ENCODE results near the gene ARHGAP31.

DNA sequence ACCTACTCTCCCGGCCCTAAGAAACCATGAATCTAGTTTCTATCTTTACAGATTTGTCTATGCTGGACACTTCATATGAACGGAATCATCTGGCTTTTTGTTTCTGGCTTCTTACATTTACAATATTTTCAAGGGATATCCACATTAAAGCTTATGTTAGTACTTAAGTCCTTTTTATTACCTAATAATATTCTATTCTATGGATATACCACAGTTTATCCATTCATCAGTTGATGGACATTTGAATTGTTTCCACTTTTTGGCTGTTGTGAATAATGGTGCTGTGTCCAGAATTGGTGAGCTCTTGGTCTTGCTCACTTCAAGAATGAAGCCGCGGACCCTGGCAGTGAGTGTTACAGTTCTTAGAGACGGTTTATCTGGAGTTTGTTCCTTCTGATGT lies 42.6 kb downstream of the ARHGAP31 start:
- TF ChIP-seq RARB (CRISPR knock-in tag; IDR thresholded peaks at IDR 0.05) (no peak), OSR1 (CRISPR knock-in tag; IDR thresholded peaks at IDR 0.05) (no peak), ZNF70 (CRISPR knock-in tag; IDR thresholded peaks at IDR 0.05) (no peak), ARNTL (CRISPR knock-in tag; IDR thresholded peaks at IDR 0.05; ENCODE audit: borderline replicate concordance, low read depth) (no peak)
- TF ChIP-seq, protein P1, sequence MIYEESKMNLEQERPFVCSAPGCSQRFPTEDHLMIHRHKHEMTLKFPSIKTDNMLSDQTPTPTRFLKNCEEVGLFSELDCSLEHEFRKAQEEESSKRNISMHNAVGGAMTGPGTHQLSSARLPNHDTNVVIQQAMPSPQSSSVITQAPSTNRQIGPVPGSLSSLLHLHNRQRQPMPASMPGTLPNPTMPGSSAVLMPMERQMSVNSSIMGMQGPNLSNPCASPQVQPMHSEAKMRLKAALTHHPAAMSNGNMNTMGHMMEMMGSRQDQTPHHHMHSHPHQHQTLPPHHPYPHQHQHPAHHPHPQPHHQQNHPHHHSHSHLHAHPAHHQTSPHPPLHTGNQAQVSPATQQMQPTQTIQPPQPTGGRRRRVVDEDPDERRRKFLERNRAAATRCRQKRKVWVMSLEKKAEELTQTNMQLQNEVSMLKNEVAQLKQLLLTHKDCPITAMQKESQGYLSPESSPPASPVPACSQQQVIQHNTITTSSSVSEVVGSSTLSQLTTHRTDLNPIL (CRISPR knock-in tag; IDR thresholded peaks at IDR 0.05; ENCODE audit: low read depth) = no peak

All from SK-N-SH treated with all-trans-retinoic acid at 6 μM for 48 hours (cell line).